Neural progenitor cell (in vitro differentiated cells): ENCODE data around the gene PIGQ. TPM values are rescaled to one million over a fixed set of nuclear protein-coding genes. Genes with fewer than 3 reads are reported as not detected.

Experiments used
- DNase-seq: peaks from one replicate; pipeline ENCODE4 v3.0.0-alpha.2; 2016; ENCODE audit warnings: low spot score
- H2AFZ ChIP-seq: fragments of 200-600 bp; sonication (generic); replicated peaks from 2 replicates; pipeline ENCODE4 v1.6.1; 2016; ENCODE audit warnings: antibody characterized with exemption
- H3F3A ChIP-seq: fragments of 200-600 bp; sonication (generic); 2 replicates; pipeline ENCODE4 v1.6.1; 2016; ENCODE audit warnings: antibody characterized with exemption, low read depth
- H3K27ac ChIP-seq: fragments of 200-600 bp; sonication (generic); 2 replicates; pipeline ENCODE4 v1.5.1; 2016; ENCODE audit warnings: mild to moderate bottlenecking
- H3K27me3 ChIP-seq: fragments of 200-600 bp; sonication (generic); 2 replicates; pipeline ENCODE4 v1.6.1; 2016; ENCODE audit warnings: mild to moderate bottlenecking, moderate library complexity
- H3K36me3 ChIP-seq: fragments of 200-600 bp; sonication (generic); 2 replicates; pipeline ENCODE4 v1.5.1; 2016
- H3K4me1 ChIP-seq: fragments of 200-600 bp; sonication (generic); 2 replicates; pipeline ENCODE4 v1.6.1; 2016; ENCODE audit warnings: mixed run types
- H3K4me2 ChIP-seq: fragments of 200-600 bp; sonication (generic); 2 replicates; pipeline ENCODE4 v1.6.1; 2016
- H3K4me3 ChIP-seq: fragments of 200-600 bp; sonication (generic); 2 replicates; pipeline ENCODE4 v1.5.1; 2016
- H3K79me2 ChIP-seq: fragments of 200-600 bp; sonication (generic); 2 replicates; pipeline ENCODE4 v1.6.1; 2016; ENCODE audit warnings: low read depth
- H3K9ac ChIP-seq: fragments of 200-600 bp; sonication (generic); 2 replicates; pipeline ENCODE4 v1.6.1; 2016
- H3K9me3 ChIP-seq: fragments of 200-600 bp; sonication (generic); 2 replicates; pipeline ENCODE4 v1.5.1; 2016; ENCODE audit warnings: low read depth
- H4K20me1 ChIP-seq: fragments of 200-600 bp; sonication (generic); 2 replicates; pipeline ENCODE4 v1.6.1; 2016; ENCODE audit warnings: low read depth
- H3K27ac Mint-ChIP-seq: 3 replicates; pipeline ENCODE4 v1.8.0; 2021; ENCODE audit warnings: mixed read lengths
- H3K27me3 Mint-ChIP-seq: 2 replicates; pipeline ENCODE4 v1.8.0; 2022; ENCODE audit warnings: low read depth, mild to moderate bottlenecking, inconsistent platforms, moderate library complexity, mixed read lengths; ENCODE audit not compliant: insufficient read depth
- H3K36me3 Mint-ChIP-seq: 3 replicates; pipeline ENCODE4 v1.8.0; 2021; ENCODE audit warnings: mixed read lengths
- H3K4me1 Mint-ChIP-seq: 3 replicates; pipeline ENCODE4 v1.8.0; 2021; ENCODE audit warnings: mixed read lengths
- H3K4me3 Mint-ChIP-seq: 3 replicates; pipeline ENCODE4 v1.8.0; 2021; ENCODE audit warnings: mild to moderate bottlenecking, moderate library complexity, mixed read lengths
- H3K9me3 Mint-ChIP-seq: 3 replicates; pipeline ENCODE4 v1.8.0; 2020; ENCODE audit warnings: mixed read lengths
- CTCF ChIP-seq: fragments of 200-600 bp; sonication (generic); IDR thresholded peaks from 2 replicates; pipeline ENCODE4 v1.5.1; 2017; ENCODE audit warnings: antibody characterized with exemption, mild to moderate bottlenecking
- EZH2 ChIP-seq: fragments of 200-600 bp; sonication (generic); IDR thresholded peaks from 2 replicates; pipeline ENCODE4 v1.6.1; 2017; ENCODE audit warnings: antibody characterized with exemption, mild to moderate bottlenecking, moderate library complexity
- EZH2phosphoT487 ChIP-seq: fragments of 200-600 bp; sonication (generic); IDR thresholded peaks from 2 replicates; pipeline ENCODE4 v1.6.1; 2017; ENCODE audit warnings: antibody characterized with exemption
- total RNA-seq: library from RNA; depleted of rRNA; stranded (reverse); fragments of >200 nt; gene quantifications from 2 replicates; pipeline ENCODE4 v1.2.3, GENCODE V29; 2015; ENCODE audit warnings: low replicate concordance

The PIGQ gene
- total RNA-seq, 1 donor from 2014 or later, result 16.1 TPM

GRCh38 chr16:556474-557173, 13.1 kb upstream of the PIGQ start:
- H3K4me3 ChIP-seq, result no peak overlapping the region
- H2AFZ ChIP-seq, result no peak overlapping the region
- no peak overlapping the region for H3K27ac Mint-ChIP-seq
- no peaks in the 10 kb centered on the region for H3K36me3 ChIP-seq
- no peaks in the 10 kb centered on the region for H3K79me2 ChIP-seq
- no peak overlapping the region for H3K4me3 Mint-ChIP-seq
- H3K27me3 Mint-ChIP-seq, result peaks cover 16% of the 10 kb centered on the region
- no peaks in the 10 kb centered on the region for H3K9me3 Mint-ChIP-seq
- H3K4me2 ChIP-seq, result no peak overlapping the region
- peaks cover 10% of the 10 kb centered on the region for H4K20me1 ChIP-seq
- no peak overlapping the region for H3K9ac ChIP-seq
- TF ChIP-seq CTCF (no peak), EZH2 (no peak), EZH2phosphoT487 (no peak)
- no peaks in the 10 kb centered on the region for H3K9me3 ChIP-seq
- no peaks in the 10 kb centered on the region for H3K36me3 Mint-ChIP-seq
- H3K4me1 ChIP-seq, result peaks cover 5% of the 10 kb centered on the region
- peaks cover 46% of the 10 kb centered on the region for H3K27me3 ChIP-seq
- H3F3A ChIP-seq, result peaks cover 12% of the 10 kb centered on the region
- peaks cover 3% of the 10 kb centered on the region for H3K4me1 Mint-ChIP-seq
- no peak overlapping the region for H3K27ac ChIP-seq
- DNase-seq, result no peak

GRCh38 chr16:557463-558297, 12.1 kb upstream of the PIGQ start:
- no peaks in the 10 kb centered on the region for H3K36me3 ChIP-seq
- no peak overlapping the region for H3K27ac Mint-ChIP-seq
- no peak overlapping the region for H3K9ac ChIP-seq
- H3K4me3 Mint-ChIP-seq, result no peak overlapping the region
- H3K4me3 ChIP-seq, result no peak overlapping the region
- H3K79me2 ChIP-seq, result no peaks in the 10 kb centered on the region
- H2AFZ ChIP-seq, result no peak overlapping the region
- peaks cover 10% of the 10 kb centered on the region for H4K20me1 ChIP-seq
- H3K9me3 Mint-ChIP-seq, result peaks cover 2% of the 10 kb centered on the region
- peaks cover 56% of the 10 kb centered on the region for H3K27me3 ChIP-seq
- no peak for DNase-seq
- peaks cover 12% of the 10 kb centered on the region for H3F3A ChIP-seq
- H3K27ac ChIP-seq, result no peak overlapping the region
- H3K4me2 ChIP-seq, result no peak overlapping the region
- no peaks in the 10 kb centered on the region for H3K9me3 ChIP-seq
- no peaks in the 10 kb centered on the region for H3K36me3 Mint-ChIP-seq
- no peak for TF ChIP-seq EZH2
- no peak for TF ChIP-seq EZH2phosphoT487
- TF ChIP-seq CTCF, result no peak
- H3K4me1 ChIP-seq, result peaks cover 5% of the 10 kb centered on the region
- peaks cover 20% of the 10 kb centered on the region for H3K27me3 Mint-ChIP-seq
- peaks cover 9% of the 10 kb centered on the region for H3K4me1 Mint-ChIP-seq

GRCh38 chr16:558298-559020, 11.3 kb upstream of the PIGQ start:
- H3K27ac Mint-ChIP-seq, result no peak overlapping the region
- Histone ChIP-seq H2AFZ (no peak overlapping the region), H4K20me1 (peaks cover 10% of the 10 kb centered on the region), H3F3A (peaks cover 12% of the 10 kb centered on the region), H3K36me3 (no peaks in the 10 kb centered on the region), H3K9ac (no peak overlapping the region), H3K4me1 (peaks cover 5% of the 10 kb centered on the region), H3K79me2 (no peaks in the 10 kb centered on the region), H3K4me3 (no peak overlapping the region), H3K4me2 (no peak overlapping the region), H3K27me3 (peaks cover 64% of the 10 kb centered on the region), H3K27ac (no peak overlapping the region), H3K9me3 (no peaks in the 10 kb centered on the region)
- no peak for DNase-seq
- peaks cover 24% of the 10 kb centered on the region for H3K27me3 Mint-ChIP-seq
- peaks cover 2% of the 10 kb centered on the region for H3K9me3 Mint-ChIP-seq
- H3K4me3 Mint-ChIP-seq, result no peak overlapping the region
- no peaks in the 10 kb centered on the region for H3K36me3 Mint-ChIP-seq
- H3K4me1 Mint-ChIP-seq, result peaks cover 10% of the 10 kb centered on the region
- TF ChIP-seq CTCF (no peak), EZH2 (no peak), EZH2phosphoT487 (no peak)
